Measurements from ENCODE around the gene FAM151A. TPM values are rescaled to one million over a fixed set of nuclear protein-coding genes. Genes with fewer than 3 reads are reported as not detected.

FAM151A gene
- total and polyA plus RNA-seq, 12 donors: 0.39 to 2.9 (median 0.94) TPM; not detected in 1

GRCh38 chr1:54564312-54565112 is 58.8 kb downstream of the FAM151A start:
- DNase-seq: no peak
- 60 to 69% methylated on average over 17 of the region's 17 CpGs for WGBS, 2 donors
- H3K27me3 ChIP-seq: no peaks in the 10 kb centered on the region
- TF ChIP-seq CTCF (IDR thresholded peaks at IDR 0.05): no peak
- ATAC-seq: no peak
- H3K36me3 ChIP-seq: no peaks in the 10 kb centered on the region
- intact Hi-C loops (cut with DNase I): no loop called here
- H3K4me3 ChIP-seq: no peak overlapping the region
- no peaks in the 10 kb centered on the region for H3K9me3 ChIP-seq
- peaks cover 0 to 54% (median 27%) of the 10 kb centered on the region in 9 donors for H3K4me1 ChIP-seq
- peak overlapping the region in 9 of 10 donors; percentile 11 to 70 (median 55) for H3K27ac ChIP-seq

GRCh38 chr1:54559771-54560231 is 63.5 kb downstream of the FAM151A start:
- intact Hi-C loops (cut with DNase I): loop anchor here in 1 of 10 donors (1.0 kb wide), 1 partner anchor 26 kb away; no protein-coding TSS in a partner anchor
- Histone ChIP-seq H3K27me3 (no peaks in the 10 kb centered on the region), H3K9me3 (peaks cover 0 to 11% (median 5%) of the 10 kb centered on the region in 11 donors), H3K27ac (peak overlapping the region; percentile 49 to 88 (median 78)), H3K4me3 (no peak overlapping the region), H3K4me1 (peaks cover 0 to 60% (median 33%) of the 10 kb centered on the region in 9 donors), H3K36me3 (no peaks in the 10 kb centered on the region)
- DNase-seq (peak; percentile 72 to 77), ATAC-seq (peak; percentile 91 to 95 (median 92))
- WGBS, 2 donors: 52 to 53% methylated on average over 3 of the region's 3 CpGs
- TF ChIP-seq CTCF (IDR thresholded peaks at IDR 0.05): no peak

Other genes with a start within 250 kb of the FAM151A start
- 10 to 100 TPM; 33.7 to 71.9 (median 52.8) TPM for gene SSBP3, start 217.1 kb downstream of the FAM151A start, total RNA-seq
- 10 to 100 TPM; 17.6 to 58.8 TPM for gene SSBP3, start 217.1 kb downstream of the FAM151A start, polyA plus RNA-seq
- 10 to 100 TPM; 25.8 to 77.2 (median 59.4) TPM for gene ACOT11, start 75.3 kb downstream of the FAM151A start, total RNA-seq
- gene ACOT11, start 75.3 kb downstream of the FAM151A start, polyA plus RNA-seq: 10 to 100 TPM; 33.0 to 44.8 TPM
- 10 to 100 TPM in 6 of 10 donors, 1 to 10 TPM in 4; 2.1 to 19.0 (median 12.8) TPM for gene MROH7, start 18.3 kb upstream of the FAM151A start, total RNA-seq
- gene MROH7, start 18.3 kb upstream of the FAM151A start, polyA plus RNA-seq: 10 to 100 TPM in 1 of 2 donors, 1 to 10 TPM in 1; 3.4 to 25.8 TPM
- 10 to 100 TPM; 12.0 to 17.0 (median 15.1) TPM for gene TTC4, start 92.3 kb upstream of the FAM151A start, total RNA-seq
- 10 to 100 TPM; 13.8 to 20.9 TPM for gene TTC4, start 92.3 kb upstream of the FAM151A start, polyA plus RNA-seq
- 1 to 10 TPM; 3.7 to 5.6 (median 4.2) TPM for gene PARS2, start 141.0 kb upstream of the FAM151A start, total RNA-seq
- 1 to 10 TPM in 1 of 2 donors, under 1 TPM in 1; 0.80 to 3.8 TPM for gene PARS2, start 141.0 kb upstream of the FAM151A start, polyA plus RNA-seq
- 1 to 10 TPM in 1 of 10 donors, under 1 TPM in 4, not detected in 5; 0.13 to 1.0 (median 0.17) TPM for gene TTC22, start 177.8 kb upstream of the FAM151A start, total RNA-seq
- gene TTC22, start 177.8 kb upstream of the FAM151A start, polyA plus RNA-seq: under 1 TPM; 0.06 to 0.15 TPM

Data from heart right ventricle (tissue), 16 donors.